HG03097 (cell line): ENCODE measurements around the gene TRAF3IP3.

Experiments
- ATAC-seq: cut with Tn5 transposase; IDR thresholded peaks from one replicate; pipeline ENCODE4 v1.9.1; 2021; ENCODE audit not compliant: unreplicated experiment, low FRiP score

The TRAF3IP3 gene

DNA sequence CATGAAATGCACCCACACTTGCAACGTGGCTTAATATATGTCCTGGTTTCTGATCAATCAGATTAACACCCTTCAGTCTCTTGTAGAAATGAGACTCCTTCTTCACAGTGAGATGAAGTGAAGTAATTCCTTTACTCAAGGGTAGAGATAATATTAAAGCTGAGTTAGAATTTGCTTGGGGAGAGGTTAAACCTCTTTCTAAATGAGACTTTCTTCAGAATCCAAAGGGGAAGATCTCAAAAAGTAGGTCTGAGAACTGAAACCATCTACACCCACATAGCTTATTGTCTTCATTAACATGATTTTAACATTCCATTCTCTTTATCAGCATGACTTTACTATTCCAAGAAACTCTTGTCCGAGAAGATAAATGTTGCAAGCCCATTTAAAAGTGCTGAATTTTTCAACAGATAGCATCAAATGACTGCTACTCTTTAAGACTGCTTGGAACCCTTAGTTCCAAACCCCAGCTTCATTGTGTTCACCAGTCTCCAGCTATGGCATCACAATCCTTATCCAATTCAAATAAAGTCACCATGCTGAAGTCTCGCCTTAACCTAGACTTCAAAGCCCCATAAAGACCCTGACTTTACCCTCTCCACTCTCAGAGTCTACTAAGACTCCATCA, 19.2 kb upstream of the TRAF3IP3 start:
- ATAC-seq: no peak

DNA sequence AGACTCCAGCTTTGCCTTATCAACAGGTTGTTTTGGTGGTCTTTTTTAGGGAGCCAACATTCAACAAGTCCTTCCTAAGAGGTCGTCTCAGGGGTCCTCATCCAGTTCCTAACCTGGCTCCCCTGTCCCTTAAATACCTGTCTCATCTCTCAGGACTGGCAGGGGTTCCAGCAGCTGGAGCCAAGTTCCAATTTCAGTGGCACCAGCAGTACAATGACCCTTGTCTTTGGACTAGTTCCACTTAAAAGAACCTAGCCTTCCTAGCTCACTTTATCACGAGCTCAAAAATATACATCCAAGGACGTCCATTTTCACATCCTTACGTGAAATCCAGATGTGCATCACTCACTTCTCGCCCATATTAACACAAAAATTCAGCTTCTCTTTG, 18.7 kb upstream of the TRAF3IP3 start:
- no peak for ATAC-seq

DNA sequence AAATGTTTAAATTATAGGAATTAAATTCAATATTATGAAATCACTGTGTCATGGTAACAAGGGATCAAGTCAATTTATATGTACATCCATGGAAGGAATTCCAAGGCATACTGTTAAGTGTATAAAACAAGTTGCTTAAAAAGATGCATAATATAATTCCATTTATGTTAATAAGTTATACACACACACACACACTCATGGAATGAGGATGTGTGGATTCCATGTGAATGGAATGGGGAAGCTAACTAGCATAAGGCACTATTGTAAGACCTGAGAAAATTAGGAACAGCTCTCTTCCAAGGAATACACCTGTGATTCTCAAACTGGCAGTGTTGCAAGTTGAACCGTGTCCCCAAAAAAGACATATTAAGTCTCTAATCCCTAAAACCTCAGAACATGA, 17.6 kb upstream of the TRAF3IP3 start:
- ATAC-seq: no peak

DNA sequence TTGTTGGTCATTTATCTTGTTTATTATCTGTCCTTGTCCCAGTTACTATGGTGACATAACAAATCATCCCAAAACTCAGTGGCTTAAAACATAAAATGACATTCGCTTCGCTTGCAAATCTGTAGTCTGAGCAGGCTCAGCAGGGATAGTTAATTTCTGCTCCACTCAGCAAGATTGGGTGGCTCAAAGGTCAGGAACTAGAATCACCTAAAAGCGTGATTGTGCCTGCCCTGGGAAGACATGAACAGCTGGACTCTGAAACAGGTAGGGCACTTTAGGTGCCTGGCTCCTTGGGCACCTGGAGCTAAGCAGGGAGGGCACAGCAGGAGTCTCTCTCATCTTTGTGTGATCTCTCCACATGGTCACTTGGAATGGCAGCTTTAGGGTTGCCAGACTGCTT, 14.7 kb upstream of the TRAF3IP3 start:
- ATAC-seq: no peak

DNA sequence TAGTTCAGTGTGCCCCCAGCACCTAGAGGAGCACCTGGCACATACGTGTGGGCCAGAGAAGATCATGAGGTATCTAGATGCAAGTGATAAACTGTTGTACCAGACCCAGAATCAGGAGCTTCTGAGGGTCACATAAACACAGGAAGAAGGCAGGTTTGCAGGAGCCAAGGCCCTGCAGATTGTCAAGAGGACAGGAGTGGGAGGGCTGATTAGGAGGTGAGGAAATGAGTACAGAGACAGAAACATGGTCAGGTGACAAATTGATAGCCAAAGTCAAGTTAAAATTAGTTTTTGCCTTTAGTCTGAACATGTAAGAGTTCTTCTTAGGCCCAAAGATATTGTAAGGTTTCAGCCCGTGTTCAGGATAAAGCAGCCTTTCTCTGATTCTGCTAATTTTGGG, 14.0 kb upstream of the TRAF3IP3 start:
- no peak for ATAC-seq

DNA sequence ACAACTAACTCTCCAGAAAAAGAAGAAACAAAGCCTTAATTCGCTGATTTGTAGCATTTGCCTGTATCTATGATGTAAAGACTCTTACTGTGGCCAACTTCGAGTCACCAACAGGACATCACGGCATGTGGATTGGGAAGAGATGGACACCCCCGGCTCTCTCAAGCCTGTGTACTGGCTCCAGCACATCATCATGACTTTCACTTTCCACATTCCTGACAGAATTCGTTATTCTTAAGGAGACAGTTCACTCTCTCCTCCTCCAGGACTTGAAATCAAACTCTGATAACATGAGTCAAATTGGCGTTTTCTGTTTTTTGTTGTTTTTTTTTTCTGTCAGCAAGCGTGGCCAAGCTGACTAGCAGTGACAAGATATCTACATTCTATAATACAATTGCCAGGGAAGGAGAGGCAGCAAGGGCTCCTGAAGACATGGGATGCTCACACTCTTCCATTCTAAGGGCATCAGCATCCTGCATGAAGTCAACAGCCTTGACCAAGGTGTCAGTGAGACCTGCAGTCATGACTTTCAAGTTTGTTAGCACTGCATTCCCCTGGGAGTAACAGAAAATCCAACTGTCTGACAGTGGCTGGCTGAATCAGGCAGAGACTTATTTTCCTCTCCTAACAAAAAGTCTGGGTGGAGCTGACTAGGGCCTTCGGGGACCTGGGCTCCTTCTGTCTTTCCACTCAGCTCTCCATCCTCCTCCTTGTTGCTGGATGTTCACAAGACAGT, 13.3 kb upstream of the TRAF3IP3 start:
- ATAC-seq: no peak

DNA sequence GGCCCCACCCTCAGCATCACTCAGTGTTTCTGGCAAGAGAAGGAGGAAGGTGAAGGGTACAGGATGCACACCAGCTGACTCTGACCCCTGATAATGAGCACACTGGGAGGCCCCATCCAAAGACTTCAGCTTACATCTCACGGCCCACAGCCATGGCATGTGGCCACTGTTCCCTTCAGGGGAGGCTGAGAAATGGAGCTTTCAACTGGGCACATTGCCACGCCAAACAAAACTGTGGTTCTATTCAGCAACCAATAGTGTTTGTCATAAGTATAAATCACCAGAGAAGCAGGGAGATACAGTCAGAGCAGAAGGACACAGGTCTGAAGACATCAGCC, 12.7 kb upstream of the TRAF3IP3 start:
- ATAC-seq: no peak

DNA sequence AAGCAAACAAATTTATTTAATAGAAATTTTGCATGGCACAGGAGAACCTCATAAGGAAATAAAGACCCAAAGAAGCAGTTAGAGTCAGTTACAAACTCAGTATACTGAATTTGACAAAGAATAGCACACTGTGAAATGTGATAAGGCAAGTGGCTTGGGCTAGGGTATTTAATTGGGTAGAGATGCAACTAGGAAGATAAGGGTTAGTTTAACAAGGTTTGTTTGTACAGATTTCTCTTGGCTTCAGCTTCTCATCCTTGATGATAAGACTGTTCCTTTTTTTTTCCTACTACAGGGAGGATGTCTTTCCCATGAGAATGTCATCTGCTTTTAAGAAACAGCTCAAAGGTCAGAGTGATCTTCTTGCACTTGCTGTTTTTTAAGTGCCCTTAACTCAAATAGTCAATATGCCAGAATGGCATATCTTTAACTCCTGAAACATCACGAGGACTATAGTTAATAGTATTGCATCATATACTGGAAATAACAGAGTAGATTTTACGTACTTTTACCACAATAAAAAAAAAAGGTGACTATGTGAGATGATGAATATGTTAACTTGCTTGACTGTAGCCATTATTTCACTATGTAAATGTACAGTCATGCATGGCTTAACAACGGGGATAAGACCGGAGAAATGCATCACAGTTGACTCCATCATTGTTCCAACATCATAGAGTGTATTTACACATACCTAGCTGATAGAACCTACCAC, 9.2 kb upstream of the TRAF3IP3 start:
- no peak for ATAC-seq

DNA sequence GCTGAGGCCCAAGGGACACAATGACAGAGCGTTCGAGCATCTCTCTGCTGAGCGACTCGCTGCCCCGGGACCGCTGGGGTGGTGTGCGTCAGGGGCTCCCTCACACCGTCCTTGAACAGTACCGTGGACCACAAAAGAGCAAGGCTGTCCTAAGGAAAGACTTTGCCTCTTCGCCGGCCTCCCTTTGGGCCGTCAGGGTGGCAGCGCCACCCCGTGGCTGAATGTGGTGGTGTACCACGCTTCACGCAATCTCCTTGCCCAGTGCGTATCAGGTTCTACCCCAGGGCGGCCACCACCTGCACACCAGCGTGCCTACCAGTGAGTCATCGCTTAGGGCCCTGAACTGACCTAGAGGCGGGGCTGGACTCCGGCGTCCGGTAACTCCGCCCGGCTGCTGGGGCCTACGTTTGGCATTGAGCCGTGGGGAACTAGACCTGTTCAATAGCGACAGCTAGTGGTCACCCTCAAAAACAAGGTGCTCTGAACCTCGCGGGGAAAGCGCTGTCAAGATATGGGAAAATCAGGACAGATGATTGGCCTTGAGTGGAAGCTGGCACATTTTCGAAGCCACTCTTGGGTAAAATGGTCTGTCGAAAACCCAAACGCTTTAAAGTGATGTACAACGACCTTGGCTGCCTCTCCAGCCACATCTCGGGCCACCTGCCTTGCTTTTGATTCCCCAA, 8.1 kb upstream of the TRAF3IP3 start:
- ATAC-seq: peak; percentile 81

DNA sequence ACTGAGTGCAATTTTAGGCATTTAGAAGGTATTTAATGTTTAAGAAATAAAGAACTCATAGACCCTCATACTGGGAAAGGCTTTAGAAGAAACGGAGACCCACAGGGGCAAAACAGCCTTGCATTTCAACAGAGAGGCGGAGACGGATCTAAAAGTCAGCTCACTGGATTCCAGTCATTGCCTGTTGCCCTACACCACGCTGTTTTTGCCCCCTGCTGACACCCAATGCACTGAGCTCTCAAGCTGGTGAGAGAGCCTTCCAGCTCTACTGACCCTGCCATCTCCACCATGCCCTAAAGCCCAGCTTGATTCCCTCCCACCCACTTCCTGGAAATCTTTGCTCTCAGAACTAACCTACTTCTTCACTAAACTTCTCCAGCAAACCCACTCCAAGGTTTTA, 7.2 kb upstream of the TRAF3IP3 start:
- no peak for ATAC-seq

DNA sequence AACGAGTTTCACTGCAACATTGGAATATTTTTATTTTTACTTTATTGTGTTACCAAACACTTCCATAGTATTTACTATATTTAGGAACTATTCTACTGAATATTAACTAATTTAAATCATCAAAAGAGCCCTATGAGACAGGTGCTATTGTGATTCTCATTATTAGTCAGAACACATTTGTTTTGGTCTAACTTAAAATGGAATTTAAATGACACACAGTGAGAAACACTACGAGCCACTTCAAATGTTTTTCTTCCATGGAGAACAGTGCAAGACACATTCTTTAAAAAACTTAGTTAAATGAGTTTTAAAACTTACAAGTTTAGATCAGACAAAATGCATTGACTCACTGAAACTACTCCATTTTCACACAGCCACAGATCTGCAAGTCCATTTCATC, 6.6 kb upstream of the TRAF3IP3 start:
- no peak for ATAC-seq

DNA sequence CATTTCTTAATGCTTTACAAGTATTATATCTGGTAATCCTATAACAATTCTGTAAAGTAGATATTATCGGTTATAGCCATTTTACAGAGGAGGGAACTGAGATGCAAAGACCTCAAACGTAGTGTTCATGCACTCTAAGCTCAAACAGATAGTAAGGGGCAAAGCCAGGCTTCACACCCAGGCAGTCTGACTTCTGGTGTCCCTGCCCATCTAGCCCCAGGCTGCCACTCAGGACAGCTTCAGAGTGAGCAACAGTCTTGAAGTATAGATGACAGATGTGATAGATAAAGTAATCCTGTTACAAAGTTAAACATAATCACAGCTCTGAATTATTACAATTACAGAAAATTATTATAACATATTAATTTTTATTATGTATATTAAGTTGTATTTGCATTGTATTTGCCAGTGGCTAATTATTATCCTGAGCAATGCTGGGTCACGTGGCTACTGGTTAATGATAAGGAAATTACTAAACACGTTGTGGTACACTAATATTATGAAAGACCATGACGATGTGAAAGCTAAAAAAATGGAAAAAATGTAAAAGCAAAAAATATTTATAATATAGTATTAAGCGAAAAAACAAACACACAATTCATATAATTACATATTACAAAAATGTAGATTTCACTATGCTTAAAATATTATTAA, 6.1 kb upstream of the TRAF3IP3 start:
- ATAC-seq: no peak

DNA sequence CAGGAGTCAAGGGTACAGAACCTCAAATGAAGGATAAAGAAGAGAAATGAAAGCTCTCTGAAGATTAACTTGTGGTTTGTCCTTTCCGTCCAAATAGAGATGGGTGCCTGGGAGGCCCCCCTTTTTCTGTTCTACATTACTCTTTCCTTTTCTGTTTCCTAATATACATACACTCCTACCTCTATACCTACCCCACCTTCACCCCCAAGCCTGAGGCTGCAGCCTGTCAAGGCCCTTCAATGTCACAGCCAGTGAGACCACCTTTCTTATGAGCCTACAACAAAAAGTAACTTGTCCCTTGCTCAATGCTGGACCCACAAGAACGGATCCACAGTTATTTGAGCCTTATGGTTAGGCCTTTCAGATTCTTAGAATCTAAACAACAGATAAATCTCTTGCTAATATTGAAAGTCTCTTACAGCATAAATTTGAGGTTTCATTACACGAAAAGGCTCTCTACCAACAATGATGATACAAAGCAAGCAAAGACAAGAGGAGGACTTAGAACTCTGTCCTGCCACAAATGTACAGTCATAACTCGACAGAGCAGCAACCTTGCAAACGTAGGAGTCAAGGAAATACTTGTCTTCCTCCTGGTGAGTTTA, 4.1 kb upstream of the TRAF3IP3 start:
- ATAC-seq: peak; percentile 33

DNA sequence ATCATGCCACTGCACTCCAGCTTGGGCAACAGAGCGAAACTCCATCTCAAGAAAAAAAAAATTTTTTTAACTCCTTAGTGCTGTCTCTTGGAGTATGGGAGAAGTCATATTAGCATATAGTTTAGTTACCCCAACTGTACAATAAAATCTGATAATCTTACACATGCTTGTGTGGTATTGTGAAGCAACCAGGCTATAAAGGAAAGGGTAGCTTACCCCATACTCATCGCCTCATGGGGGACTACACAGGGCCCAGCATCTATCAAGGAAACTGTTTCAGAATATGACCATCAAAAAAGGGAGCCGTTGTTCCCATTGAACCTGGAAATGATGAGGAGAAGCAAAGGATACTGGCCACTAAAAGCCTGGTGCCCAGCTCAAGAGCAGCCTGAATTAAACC, 3.0 kb upstream of the TRAF3IP3 start:
- ATAC-seq: no peak

DNA sequence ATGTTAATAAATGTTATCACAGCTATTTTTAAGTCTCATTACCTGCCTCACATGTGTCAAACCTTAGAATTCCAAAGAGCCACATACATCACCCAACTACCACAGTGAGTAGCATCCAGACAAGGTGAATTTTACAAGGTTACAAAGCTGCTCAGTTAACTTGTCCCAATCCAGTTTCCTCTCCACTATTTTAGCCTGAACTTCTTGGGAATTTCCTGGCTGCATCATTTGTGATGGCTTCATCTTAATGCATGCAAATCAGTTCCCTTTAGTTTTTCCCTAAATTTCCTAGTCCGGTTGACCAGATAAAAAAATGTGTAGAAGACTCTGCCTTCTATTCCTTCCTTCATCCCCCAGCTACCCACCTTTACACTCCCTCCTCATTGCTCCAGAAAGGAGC, 597 bp upstream of the TRAF3IP3 start:
- ATAC-seq: no peak

DNA sequence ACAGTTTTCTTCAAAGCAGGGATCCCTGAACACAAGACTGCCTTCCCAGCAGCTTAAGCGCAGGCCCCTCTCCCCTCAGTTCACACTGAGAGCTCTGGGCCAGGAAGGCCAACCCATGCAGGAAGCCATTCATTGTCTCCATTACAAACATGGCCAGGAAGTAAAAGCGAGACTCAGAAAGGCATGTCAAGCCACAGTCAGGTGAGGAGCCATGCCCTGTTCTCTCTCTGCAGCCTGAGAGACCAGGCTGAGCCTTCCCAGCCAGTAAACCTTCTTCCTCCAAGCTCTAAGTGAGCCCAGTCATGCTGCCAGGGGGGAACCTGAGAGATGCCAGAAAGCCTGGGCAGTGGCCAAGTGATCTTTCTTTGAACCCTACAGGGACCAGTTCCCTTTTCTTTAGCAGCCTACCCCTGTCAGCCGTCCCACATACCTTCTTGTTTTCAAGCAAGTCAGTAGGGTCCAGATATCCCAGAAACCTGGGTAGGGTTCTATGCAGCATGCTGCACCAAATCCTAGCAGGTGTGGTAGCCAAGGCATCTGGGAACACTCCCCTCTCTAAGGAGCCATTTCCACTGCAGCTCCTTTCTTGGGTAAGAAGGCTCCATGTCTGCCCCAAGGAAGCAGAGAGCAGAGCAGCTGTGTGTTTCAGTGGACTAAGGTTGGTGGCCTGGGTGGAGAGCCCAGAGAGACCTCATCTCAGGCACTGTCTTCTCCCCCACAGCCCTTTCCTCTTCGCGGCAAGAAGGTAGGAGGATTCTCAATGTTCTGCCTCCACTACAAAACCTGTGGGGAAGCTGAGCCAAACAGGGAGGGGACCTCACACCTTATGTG, 977 bp downstream of the TRAF3IP3 start:
- ATAC-seq: peak; percentile 27

DNA sequence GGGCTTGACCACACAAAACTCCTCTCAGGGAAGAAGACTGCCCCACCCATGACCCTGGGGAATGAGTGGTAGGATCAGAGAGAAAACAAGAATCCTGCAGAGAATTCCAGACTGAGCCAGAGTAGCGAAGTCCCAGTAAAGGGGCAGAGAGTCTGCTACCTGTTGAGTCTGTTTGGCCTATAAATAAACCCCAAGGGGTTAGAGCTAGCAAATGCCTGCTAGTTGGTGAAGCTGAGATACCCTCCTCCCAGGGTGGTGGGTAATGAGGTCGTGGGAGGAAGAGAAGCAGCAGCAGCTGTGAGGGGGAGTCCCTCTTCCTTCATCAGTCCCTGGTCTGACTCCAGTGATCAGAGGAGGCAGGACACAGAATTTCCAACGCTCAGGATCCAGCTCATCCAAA, 2.5 kb downstream of the TRAF3IP3 start:
- no peak for ATAC-seq

DNA sequence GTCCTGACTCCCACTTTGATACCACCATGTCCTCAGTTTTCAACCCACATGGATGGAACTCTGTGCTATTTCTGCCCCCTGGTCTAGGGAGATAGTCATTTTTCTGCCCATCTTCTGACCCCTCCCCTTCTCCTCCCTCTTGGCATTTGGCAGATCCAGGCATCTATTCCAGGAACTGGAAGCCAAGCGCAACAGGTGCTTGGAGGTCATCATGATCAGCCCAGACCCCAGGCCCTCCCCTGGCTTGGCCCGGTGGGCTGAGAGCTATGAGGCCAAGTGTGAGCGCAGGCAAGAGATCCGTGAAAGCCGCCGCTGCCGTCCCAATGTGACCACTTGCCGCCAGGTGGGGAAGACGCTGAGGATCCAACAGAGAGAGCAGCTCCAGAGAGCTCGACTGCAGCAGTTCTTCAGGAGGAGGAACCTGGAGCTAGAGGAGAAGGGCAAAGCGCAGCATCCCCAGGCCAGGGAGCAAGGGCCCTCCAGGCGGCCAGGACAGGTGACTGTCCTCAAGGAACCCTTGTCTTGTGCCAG, 4.0 kb downstream of the TRAF3IP3 start:
- no peak for ATAC-seq

DNA sequence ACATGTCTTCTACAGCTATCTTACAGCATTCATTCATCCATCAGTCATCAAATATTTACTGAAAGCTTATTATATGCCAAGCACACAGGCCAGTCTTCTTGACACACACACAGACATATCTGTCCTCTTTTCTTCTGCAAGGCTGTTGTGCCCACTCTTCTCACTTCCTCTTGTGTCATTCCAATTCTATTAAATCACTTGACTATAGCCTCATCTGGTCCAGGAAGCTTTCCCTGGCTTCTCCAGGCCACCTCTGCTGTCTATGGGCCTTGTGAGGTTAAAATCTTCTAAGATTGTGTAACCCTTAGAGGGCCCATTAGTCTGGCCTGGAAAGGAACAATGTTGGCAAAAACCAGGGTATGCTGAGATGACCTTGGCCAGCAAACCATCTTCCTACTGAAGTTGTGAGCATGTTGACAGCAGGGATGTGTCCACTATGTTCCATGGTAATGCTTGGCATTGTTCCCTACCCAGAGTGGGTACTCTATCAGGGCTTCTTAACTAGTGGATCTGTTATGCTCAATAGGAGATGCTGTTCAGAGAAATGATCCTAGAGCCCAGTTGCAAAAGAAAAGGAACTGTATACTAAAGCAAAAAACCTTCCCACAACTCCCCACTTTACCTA, 5.3 kb downstream of the TRAF3IP3 start:
- no peak for ATAC-seq
